Common myeloid progenitor, CD34-positive (primary cell): Measurements from ENCODE around the gene C5AR2. TPM values are rescaled to one million over a fixed set of nuclear protein-coding genes. Genes with fewer than 3 reads are reported as not detected.
A peak's percentile ranks its signal among the peaks of the same experiment; 100 is the strongest.
"Not testable (repeated sequence)": the region's sequence is repeated elsewhere in the genome, so short reads cannot be mapped to it uniquely, and the experiment has no call there.

ENCODE experiments used
- CTCF ChIA-PET: fragments of 350-600 bp; sonication (Branson Sonifier 250); formaldehyde crosslinking; loops from one replicate; lab custom pipeline; 2021; ENCODE audit warnings: antibody characterized with exemption; lab: Charles Lee
- POLR2A ChIA-PET: fragments of 350-600 bp; sonication (Branson Sonifier 250); formaldehyde crosslinking; loops from one replicate; lab custom pipeline; 2021; ENCODE audit warnings: antibody characterized with exemption; lab: Charles Lee
- DNase-seq, 3 donors: peaks; one replicate each; pipeline versions ENCODE4 v3.0.0 to v3.0.0-alpha.2; 2013
- H3K27ac ChIP-seq, 2 experiments: 1 replicate in 1 of 2; 2 replicates in 1 of 2; pipeline ENCODE4 v1.7.0; 2013; ENCODE audit warnings: inconsistent platforms in 2 of 2, low read length in 2 of 2, mild to moderate bottlenecking in 2 of 2, low read depth in 1 of 2, moderate library complexity in 1 of 2; ENCODE audit not compliant: severe bottlenecking in 2 of 2, insufficient read depth in 1 of 2, poor library complexity in 1 of 2
- H3K27me3 ChIP-seq, 5 experiments: replicated peaks in 2 of 5; 1 replicate in 3 of 5; 2 replicates in 2 of 5; pipeline versions ENCODE4 v1.6.1 to v1.7.0; 2013; ENCODE audit warnings: low read length in 4 of 5, mild to moderate bottlenecking in 2 of 5, moderate library complexity in 2 of 5, inconsistent platforms in 1 of 5; ENCODE audit not compliant: insufficient read depth in 5 of 5, control insufficient read depth in 4 of 5
- H3K36me3 ChIP-seq, 4 experiments: 1 replicate in 2 of 4; 2 replicates in 2 of 4; pipeline versions ENCODE4 v1.6.1 to v1.7.0; 2013; ENCODE audit warnings: low read length in 3 of 4, control low read depth in 1 of 4, mild to moderate bottlenecking in 1 of 4; ENCODE audit not compliant: control insufficient read depth in 4 of 4, insufficient read depth in 4 of 4
- H3K4me1 ChIP-seq, 4 experiments: 1 replicate in 3 of 4; 2 replicates in 1 of 4; pipeline versions ENCODE4 v1.6.1 to v1.7.1; 2013; ENCODE audit warnings: low read length in 3 of 4, mild to moderate bottlenecking in 3 of 4, control low read depth in 1 of 4, inconsistent platforms in 1 of 4, moderate library complexity in 1 of 4; ENCODE audit not compliant: control insufficient read depth in 4 of 4, insufficient read depth in 4 of 4; ENCODE audit errors: control extremely low read depth in 1 of 4
- H3K4me3 ChIP-seq, 7 experiments: 1 replicate in 4 of 7; 2 replicates in 3 of 7; pipeline versions ENCODE4 v1.5.1 to v1.7.0; 2013; ENCODE audit warnings: mild to moderate bottlenecking in 7 of 7, low read length in 6 of 7, moderate library complexity in 6 of 7, inconsistent platforms in 2 of 7, low read depth in 2 of 7, control low read depth in 1 of 7; ENCODE audit not compliant: insufficient read depth in 4 of 7, control insufficient read depth in 1 of 7; ENCODE audit errors: extremely low read depth in 1 of 7
- H3K9me3 ChIP-seq, 5 experiments: 1 replicate in 4 of 5; 2 replicates in 1 of 5; pipeline versions ENCODE4 v1.6.1 to v1.7.1; 2013; ENCODE audit warnings: low read length in 4 of 5, mild to moderate bottlenecking in 2 of 5, inconsistent platforms in 1 of 5, low read depth in 1 of 5, moderate library complexity in 1 of 5; ENCODE audit not compliant: control insufficient read depth in 4 of 5, insufficient read depth in 2 of 5; ENCODE audit errors: control extremely low read depth in 1 of 5
- WGBS: methylation state at CpG from one replicate; pipeline ENCODE4 v1.1.5; 2013; ENCODE audit not compliant: insufficient coverage; 5-methylcytosine and 5-hydroxymethylcytosine counted together
- polyA plus RNA-seq: library from polyadenylated mRNA; unstranded; fragments of 120-200 nt; gene quantifications from one replicate; pipeline ENCODE4 v1.2.1, GENCODE V29; 2013

C5AR2 gene
- 0.24 TPM for polyA plus RNA-seq

DNA sequence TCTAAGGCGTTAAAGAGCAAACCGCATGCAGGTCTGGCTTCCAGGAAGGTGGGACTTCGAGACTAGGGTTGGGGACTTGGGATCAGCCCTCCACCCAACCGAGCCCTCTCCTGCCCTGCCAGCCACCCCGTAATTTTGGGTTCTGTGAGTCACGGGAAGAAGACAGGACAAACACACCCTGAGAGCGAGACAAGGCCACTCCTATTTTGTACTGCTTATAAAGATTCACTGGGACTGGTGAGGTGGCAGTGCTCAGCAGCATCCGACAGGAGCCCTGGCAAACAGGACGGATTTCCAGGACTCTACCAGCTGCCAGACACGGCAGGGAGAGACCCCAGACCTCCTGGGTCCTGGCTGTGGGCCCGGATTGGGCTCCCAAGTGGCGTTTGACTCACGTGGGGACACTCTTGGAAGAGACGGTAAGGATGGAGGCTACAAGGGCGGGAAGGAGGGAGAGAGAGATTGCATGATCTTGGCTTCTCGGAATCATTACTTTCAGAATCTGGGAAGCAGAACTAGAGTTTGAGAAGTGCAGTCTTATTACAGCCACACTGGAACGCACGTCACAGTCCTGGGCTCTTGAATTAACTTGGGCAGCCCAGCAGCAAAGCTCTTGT is at the start of gene C5AR2:
TSS of gene C5AR2 (plus strand) at position 245 of the 617 bp plus-strand sequence. CDS start 8,625 bp downstream, outside the sequence.
- DNase-seq: no peak
- Histone ChIP-seq H3K9me3 (no peaks in the 10 kb centered on the region), H3K27ac (no peak within 1 kb of the TSS), H3K4me1 (peaks cover 3 to 20% (median 8%) of the 10 kb centered on the region in 4 experiments), H3K36me3 (no peaks in the 10 kb centered on the region), H3K4me3 (no peak within 1 kb of the TSS), H3K27me3 (peaks cover 0 to 16% (median 6%) of the 10 kb centered on the region in 5 experiments)
- WGBS: 86% methylated on average over 14 of the region's 18 CpGs
- POLR2A ChIA-PET: no interaction called here
- CTCF ChIA-PET: interaction anchor here (1.3 to 1.7 kb wide), 2 partner anchors 10 to 24 kb away, joined by 3 to 4 read pairs; no protein-coding TSS in a partner anchor

DNA sequence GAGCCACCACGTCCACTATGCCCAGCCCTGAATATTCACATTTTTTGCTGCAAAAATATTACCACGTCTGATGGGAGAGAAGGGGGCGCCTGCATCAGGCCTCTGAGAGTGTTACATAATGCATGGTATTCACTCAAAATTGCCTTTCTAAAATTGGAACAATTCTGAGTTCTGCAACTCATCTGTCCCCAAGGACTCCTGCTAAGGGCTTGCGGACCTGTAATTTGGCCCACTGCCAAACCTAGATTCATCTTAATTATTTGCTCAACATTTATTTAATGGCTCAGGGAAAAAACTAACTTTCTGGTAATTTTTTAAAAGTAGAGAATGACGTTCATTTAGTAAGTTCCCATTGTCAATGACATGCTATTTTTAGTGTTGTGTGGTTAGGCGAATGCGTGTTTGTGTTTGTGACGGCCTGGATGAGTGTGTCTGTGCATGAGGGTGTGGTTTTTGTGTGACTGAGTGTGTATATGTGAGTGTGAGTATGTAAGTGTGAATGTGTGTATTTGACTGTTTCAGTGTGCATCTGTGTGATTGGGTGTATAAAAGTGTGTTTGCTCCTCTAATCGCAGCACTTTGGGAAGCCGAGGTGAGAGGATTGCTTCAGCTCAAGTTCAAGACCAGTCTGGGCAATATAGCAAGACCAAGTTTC is 48.4 kb upstream of the C5AR2 start:
- ChIA-PET POLR2A (no interaction called here), CTCF (interaction anchor here (1.1 to 2.1 kb wide), 8 partner anchors 8 to 145 kb away, joined by 3 to 13 read pairs (median 4); partner anchors contain the start of gene INAFM1)
- no peaks in the 10 kb centered on the region for H3K36me3 ChIP-seq

DNA sequence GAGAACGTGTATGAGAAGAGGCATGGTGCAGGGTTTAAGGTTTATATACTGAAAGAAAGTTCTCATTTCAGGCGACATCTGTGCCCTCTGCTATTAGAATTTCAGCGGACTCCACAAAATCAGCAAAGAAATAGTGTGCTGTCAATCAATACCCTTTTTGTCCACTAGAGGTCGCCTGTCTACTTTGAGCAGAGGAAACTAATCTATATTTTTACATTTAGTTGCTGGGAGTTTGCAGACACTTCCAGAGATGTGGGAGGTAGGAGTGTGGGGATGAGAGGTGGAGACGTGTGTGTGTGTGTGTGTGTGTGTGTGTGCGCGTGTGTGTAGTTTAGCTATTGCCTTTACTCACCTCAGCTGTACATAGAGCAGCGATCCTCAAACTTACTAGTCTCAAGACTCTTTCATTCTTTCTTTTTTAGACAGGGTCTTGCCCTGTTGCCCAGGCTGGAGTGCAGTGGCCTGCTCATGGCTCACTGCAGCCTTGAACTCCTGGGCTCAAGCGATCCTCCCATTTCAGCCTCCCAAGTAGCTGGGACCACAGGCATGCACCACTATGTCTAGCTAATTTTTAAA is 47.6 kb upstream of the C5AR2 start:
- WGBS: 51% methylated on average over 4 of the region's 9 CpGs
- POLR2A ChIA-PET: interaction anchor here (0.8 kb wide), 1 partner anchor 61 kb away, joined by 3 read pairs; no protein-coding TSS in a partner anchor

More for the DNA sequence above, 48.4 kb upstream of the C5AR2 start:
- WGBS: 78% methylated on average over 7 of the region's 10 CpGs
- no peaks in the 10 kb centered on the region for H3K4me1 ChIP-seq
- no peak overlapping the region for H3K4me3 ChIP-seq
- no peaks in the 10 kb centered on the region for H3K9me3 ChIP-seq
- no peak for DNase-seq
- H3K27ac ChIP-seq: no peak overlapping the region
- H3K27me3 ChIP-seq: no peaks in the 10 kb centered on the region

DNA sequence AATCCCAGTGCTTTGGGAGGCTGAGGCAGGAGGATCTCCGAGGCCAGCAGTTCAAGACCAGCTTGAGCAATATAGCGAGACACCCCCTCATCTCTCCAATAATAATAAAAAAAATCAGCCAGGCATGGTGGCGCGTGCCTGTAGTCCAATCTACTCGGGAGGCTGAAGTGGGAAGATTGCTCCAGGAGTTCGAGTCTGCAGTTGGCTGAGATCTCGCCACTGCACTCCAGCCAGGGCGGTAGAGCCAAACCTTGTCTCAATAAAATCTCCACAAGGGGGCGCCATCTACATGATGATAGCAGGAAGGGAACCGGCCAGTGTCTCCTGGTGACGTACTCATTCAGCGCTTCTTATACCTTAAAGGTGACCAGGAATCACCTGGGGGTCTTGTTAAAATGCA is 35.9 kb upstream of the C5AR2 start:
- H3K9me3 ChIP-seq: no peaks in the 10 kb centered on the region
- H3K4me3 ChIP-seq: no peak overlapping the region
- H3K27me3 ChIP-seq: peaks cover 0 to 7% (median 4%) of the 10 kb centered on the region in 5 experiments
- H3K27ac ChIP-seq: no peak overlapping the region
- ChIA-PET CTCF (interaction anchor here (0.7 to 15.0 kb wide), 8 partner anchors 40 to 404 kb away, joined by 3 to 138 read pairs (median 3); partner anchors contain the start of gene DHX34), POLR2A (no interaction called here)
- H3K36me3 ChIP-seq: no peaks in the 10 kb centered on the region
- DNase-seq: peak; percentile 80 to 86 (median 83)
- peaks cover 0 to 9% (median 8%) of the 10 kb centered on the region in 4 experiments for H3K4me1 ChIP-seq
- 13% methylated on average over 10 of the region's 12 CpGs for WGBS

More for the DNA sequence above, 47.6 kb upstream of the C5AR2 start:
- no peak overlapping the region for H3K4me3 ChIP-seq
- no peaks in the 10 kb centered on the region for H3K4me1 ChIP-seq
- H3K27me3 ChIP-seq: no peaks in the 10 kb centered on the region
- H3K36me3 ChIP-seq: no peaks in the 10 kb centered on the region
- no peaks in the 10 kb centered on the region for H3K9me3 ChIP-seq
- H3K27ac ChIP-seq: no peak overlapping the region
- peak; percentile 69 to 84 (median 73) for DNase-seq
- CTCF ChIA-PET: interaction anchor here (0.6 to 2.1 kb wide), 21 partner anchors 8 to 476 kb away, joined by 3 to 13 read pairs (median 4); partner anchors contain the start of gene INAFM1

DNA sequence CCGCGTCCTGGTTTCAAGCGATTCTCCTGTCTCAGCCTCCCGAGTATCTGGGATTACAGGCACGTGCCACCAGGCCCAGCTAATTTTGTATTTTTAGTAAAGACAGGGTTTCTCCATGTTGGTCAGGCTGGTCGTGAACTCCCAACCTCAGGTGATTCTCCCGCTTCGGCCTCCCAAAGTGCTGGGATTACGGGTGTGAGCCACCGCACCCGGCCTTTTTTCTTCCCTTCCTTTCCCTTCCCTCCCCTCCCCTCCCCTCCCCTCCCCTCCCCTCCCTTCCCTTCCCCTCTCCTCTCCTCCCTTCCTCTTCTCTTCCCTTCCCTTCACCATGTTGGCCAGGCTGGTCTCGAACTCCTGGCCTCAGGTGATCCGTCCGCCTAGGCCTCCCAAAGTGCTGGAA is 31.1 kb upstream of the C5AR2 start:
- Histone ChIP-seq H3K4me1 (peaks cover 5 to 20% (median 9%) of the 10 kb centered on the region in 4 experiments), H3K27me3 (peaks cover 0 to 17% (median 5%) of the 10 kb centered on the region in 5 experiments)
- POLR2A ChIA-PET, H3K27ac ChIP-seq, H3K4me3 ChIP-seq, DNase-seq, H3K36me3 ChIP-seq, H3K9me3 ChIP-seq: not testable (repeated sequence)
- CTCF ChIA-PET: interaction anchor here (1.2 to 1.7 kb wide), 3 partner anchors 13 to 134 kb away, joined by 3 to 7 read pairs (median 4); no protein-coding TSS in a partner anchor
- WGBS: 94% methylated on average over 6 of the region's 14 CpGs

DNA sequence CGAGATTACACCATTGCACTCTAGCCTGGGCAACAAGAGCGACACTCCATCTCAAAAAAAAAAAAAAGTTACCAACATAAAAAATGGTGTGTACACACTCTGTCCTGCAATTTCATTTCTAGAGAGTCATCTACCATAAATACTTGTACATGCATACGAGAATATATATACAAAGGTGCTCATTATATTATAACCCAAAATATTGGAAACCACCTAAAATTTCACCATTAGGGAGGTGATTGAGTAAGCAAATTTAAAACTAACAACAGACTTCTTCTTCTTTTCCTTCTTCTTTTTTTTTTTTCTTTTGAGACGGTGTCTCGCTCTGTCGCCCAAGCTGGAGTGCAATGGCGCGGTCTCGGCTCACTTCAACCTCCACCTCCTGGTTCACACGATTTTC is 29.7 kb upstream of the C5AR2 start:
- DNase-seq: no peak
- CTCF ChIA-PET: interaction anchor here (1.2 kb wide), 1 partner anchor 14 kb away, joined by 3 read pairs; no protein-coding TSS in a partner anchor

More for the DNA sequence above, 29.7 kb upstream of the C5AR2 start:
- H3K9me3 ChIP-seq: no peaks in the 10 kb centered on the region
- no peaks in the 10 kb centered on the region for H3K36me3 ChIP-seq
- 78% methylated on average over 8 of the region's 10 CpGs for WGBS
- peaks cover 5 to 20% (median 9%) of the 10 kb centered on the region in 4 experiments for H3K4me1 ChIP-seq
- POLR2A ChIA-PET: no interaction called here
- H3K4me3 ChIP-seq: no peak overlapping the region
- H3K27me3 ChIP-seq: peaks cover 0 to 25% (median 11%) of the 10 kb centered on the region in 5 experiments
- H3K27ac ChIP-seq: no peak overlapping the region
